GM21447 (cell line): Measurements from ENCODE around the gene OOSP3.

Experiments used
- ATAC-seq: cut with Tn5 transposase; IDR thresholded peaks from one replicate; pipeline ENCODE4 v1.9.1; 2021; ENCODE audit not compliant: unreplicated experiment

OOSP3 gene

DNA sequence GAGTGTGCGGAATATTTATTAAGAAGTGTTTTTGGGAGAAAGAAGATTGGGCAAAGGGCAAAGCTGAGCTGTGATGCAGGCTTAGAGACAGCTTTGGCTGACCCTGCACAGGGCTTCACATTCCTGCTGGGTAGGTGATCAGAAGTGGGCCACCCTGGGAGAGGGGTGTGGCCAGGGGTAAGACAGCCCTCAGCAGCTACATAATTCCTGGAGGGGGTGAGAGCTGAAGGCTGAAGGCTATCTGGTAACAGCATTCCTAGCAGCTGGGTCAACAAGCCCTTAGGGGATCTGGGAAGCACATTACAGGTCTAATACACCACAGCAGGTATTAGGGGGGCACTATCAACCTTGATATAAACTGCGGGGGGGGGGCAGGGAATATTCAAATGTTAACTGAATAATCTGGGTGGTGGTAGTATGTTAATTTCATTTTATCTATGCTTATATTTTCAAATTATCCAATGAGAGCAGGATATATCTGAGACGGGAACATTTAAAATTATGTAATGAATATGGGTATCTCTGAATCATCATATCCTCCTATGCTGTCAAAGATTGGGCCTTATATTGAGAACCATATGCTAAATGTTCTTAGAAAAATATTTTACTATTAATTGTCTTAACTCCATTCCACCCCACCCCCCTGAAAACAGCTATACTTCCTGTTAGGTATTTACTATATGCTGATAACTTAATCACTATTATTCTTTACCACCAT lies 65.6 kb downstream of the OOSP3 start:
- no peak for ATAC-seq

- ATAC-seq, result no peak
These were observed 66.1 kb downstream of the OOSP3 start for GRCh38 chr11:59944720-59945119.
